ENCODE measurements around the gene RMND5A.

RMND5A gene

GRCh38 chr2:86774862-86775261 lies 54.8 kb downstream of the RMND5A start:
- no peaks in the 10 kb centered on the region for H3K4me1 ChIP-seq (ENCODE audit: control insufficient read depth, insufficient read depth, low read length)
- no peak overlapping the region for H3K4me3 ChIP-seq (ENCODE audit: low read depth, low read length)
- TF ChIP-seq KLF1 (tag by site-specific recombination; IDR thresholded peaks at IDR 0.05) (no peak), ZSCAN4 (tag by site-specific recombination; IDR thresholded peaks at IDR 0.05) (no peak), ZNF658 (tag by site-specific recombination; IDR thresholded peaks at IDR 0.05) (no peak), ZFP3 (tag by site-specific recombination; IDR thresholded peaks at IDR 0.05; ENCODE audit: low read depth) (no peak), SCRT1 (tag by site-specific recombination; IDR thresholded peaks at IDR 0.05; ENCODE audit: borderline replicate concordance) (no peak), ZNF792 (tag by site-specific recombination; IDR thresholded peaks at IDR 0.05) (no peak), ZBTB49 (tag by site-specific recombination; IDR thresholded peaks at IDR 0.05; ENCODE audit: low read depth) (no peak), ZNF148 (tag by site-specific recombination; IDR thresholded peaks at IDR 0.05; ENCODE audit: borderline replicate concordance) (no peak), ZBTB21 (tag by site-specific recombination; IDR thresholded peaks at IDR 0.05) (no peak), ZBTB20 (tag by site-specific recombination; IDR thresholded peaks at IDR 0.05) (no peak), ZNF121 (tag by site-specific recombination; IDR thresholded peaks at IDR 0.05) (no peak), PRDM4 (tag by site-specific recombination; IDR thresholded peaks at IDR 0.05) (no peak), BCL6B (tag by site-specific recombination; IDR thresholded peaks at IDR 0.05) (no peak), SP2 (tag by site-specific recombination; IDR thresholded peaks at IDR 0.05) (no peak), ZNF639 (tag by site-specific recombination; IDR thresholded peaks at IDR 0.05) (no peak), ZNF521 (tag by site-specific recombination; IDR thresholded peaks at IDR 0.05) (no peak), ZNF610 (tag by site-specific recombination; IDR thresholded peaks at IDR 0.05; ENCODE audit: borderline replicate concordance) (no peak), TSHZ1 (tag by site-specific recombination; IDR thresholded peaks at IDR 0.05; ENCODE audit: borderline replicate concordance) (no peak), ZNF654 (tag by site-specific recombination; IDR thresholded peaks at IDR 0.05; ENCODE audit: low read depth) (no peak)
- no peaks in the 10 kb centered on the region for H3K9me3 ChIP-seq (ENCODE audit: control insufficient read depth, insufficient read depth, low read depth, low read length)
- ChIA-PET POLR2A (interaction anchor here (0.6 kb wide), 1 partner anchor 1653 kb away, joined by 4 read pairs; no protein-coding TSS in a partner anchor), CTCF (interaction anchor here (0.8 kb wide), 1 partner anchor 10 kb away, joined by 4 read pairs; no protein-coding TSS in a partner anchor)
- peaks cover 34 to 66% of the 10 kb centered on the region in 2 experiments for H3K36me3 ChIP-seq (ENCODE audit: control insufficient read depth in 2 of 2, insufficient read depth in 1 of 2, low read length in 2 of 2)
- H3K27ac ChIP-seq (ENCODE audit: extremely low read depth, low read depth, low read length), result no peak overlapping the region
